K562 (cell line): ENCODE data around the gene CEP250. TPM values are rescaled to one million over a fixed set of nuclear protein-coding genes. Genes with fewer than 3 reads are reported as not detected.

Source experiments
- DLX4 ChIP-seq: fragments of 250-450 bp; sonication (Bioruptor Pico); IDR thresholded peaks from 2 replicates; pipeline ENCODE4 v1.6.1; 2021; ENCODE audit warnings: mild to moderate bottlenecking
- KLF6 ChIP-seq: fragments of 250-450 bp; sonication (Bioruptor Pico); IDR thresholded peaks from 2 replicates; pipeline ENCODE4 v1.4.0; 2020; ENCODE audit warnings: mild to moderate bottlenecking, moderate library complexity, borderline replicate concordance
- polyA plus RNA-seq, 8 experiments: library from polyadenylated mRNA; depleted of rRNA in 4 of 8; stranded (reverse) in 5 of 8; unstranded in 3 of 8; fragments of >200 nt; fragmentation: Nextera tagmentation in 2 of 8; fragmentation: Illumina TruSeq in 1 of 8; extraction: Ambion mirVana in 2 of 8; extraction: Trizol in 1 of 8; gene quantifications; 2 replicates each; pipeline versions ENCODE4 v1.2.1 to v1.2.3, GENCODE V29; 2011 to 2014; ENCODE audit warnings: inconsistent platforms in 1 of 8, missing spikeins in 1 of 8
- total RNA-seq, 7 experiments: library from RNA; depleted of rRNA in 6 of 7; stranded (reverse); fragments of >200 nt in 6 of 7; fragmentation: Illumina TruSeq in 2 of 7; extraction: Trizol in 2 of 7; gene quantifications; 2 replicates each; pipeline versions ENCODE4 v1.2.1 to v1.2.3, GENCODE V29; 2011 to 2021; ENCODE audit warnings: low replicate concordance in 1 of 7
- TF ChIP-seq, protein P1 (sequence below): fragments of 450-650 bp; IDR thresholded peaks from 2 replicates; pipeline ENCODE4 v1.6.1; 2018; ENCODE audit warnings: mild to moderate bottlenecking, low read depth; ENCODE audit not compliant: partially characterized antibody
- TF ChIP-seq, protein P2 (sequence below), 3 experiments: IDR thresholded peaks in 2 of 3; conservative IDR thresholded peaks in 1 of 3; 2 replicates each; pipeline ENCODE4 v1.5.1; 2011 to 2012; ENCODE audit warnings: low read length in 3 of 3, mild to moderate bottlenecking in 3 of 3, control low read depth in 2 of 3, improper control_type of control experiment in 1 of 3, inconsistent platforms in 1 of 3, low read depth in 1 of 3, mixed read lengths in 1 of 3, moderate library complexity in 1 of 3; ENCODE audit not compliant: insufficient read depth in 2 of 3
- TF ChIP-seq, protein P3 (sequence below), 2 experiments: fragments of 450-650 bp in 1 of 2; sonication (generic) in 1 of 2; formaldehyde crosslinking in 1 of 2; IDR thresholded peaks; 2 replicates each; pipeline versions ENCODE4 v1.7.1 to v1.9.0; 2016 to 2022; ENCODE audit warnings: inconsistent platforms in 1 of 2, mild to moderate bottlenecking in 1 of 2, missing genetic modification reagents in 1 of 2
- TF ChIP-seq, protein P4 (sequence below): fragments of 250-450 bp; sonication (Bioruptor Pico); IDR thresholded peaks from 2 replicates; pipeline ENCODE4 v1.5.0; 2020; ENCODE audit warnings: mild to moderate bottlenecking, borderline replicate concordance

The CEP250 gene
- total and polyA plus RNA-seq, 9 of the 15 experiments (the other 6 are each of a cell fraction or from before 2014, with no cell fraction given), result 2.5 to 41.9 (median 20.5) TPM

DNA sequence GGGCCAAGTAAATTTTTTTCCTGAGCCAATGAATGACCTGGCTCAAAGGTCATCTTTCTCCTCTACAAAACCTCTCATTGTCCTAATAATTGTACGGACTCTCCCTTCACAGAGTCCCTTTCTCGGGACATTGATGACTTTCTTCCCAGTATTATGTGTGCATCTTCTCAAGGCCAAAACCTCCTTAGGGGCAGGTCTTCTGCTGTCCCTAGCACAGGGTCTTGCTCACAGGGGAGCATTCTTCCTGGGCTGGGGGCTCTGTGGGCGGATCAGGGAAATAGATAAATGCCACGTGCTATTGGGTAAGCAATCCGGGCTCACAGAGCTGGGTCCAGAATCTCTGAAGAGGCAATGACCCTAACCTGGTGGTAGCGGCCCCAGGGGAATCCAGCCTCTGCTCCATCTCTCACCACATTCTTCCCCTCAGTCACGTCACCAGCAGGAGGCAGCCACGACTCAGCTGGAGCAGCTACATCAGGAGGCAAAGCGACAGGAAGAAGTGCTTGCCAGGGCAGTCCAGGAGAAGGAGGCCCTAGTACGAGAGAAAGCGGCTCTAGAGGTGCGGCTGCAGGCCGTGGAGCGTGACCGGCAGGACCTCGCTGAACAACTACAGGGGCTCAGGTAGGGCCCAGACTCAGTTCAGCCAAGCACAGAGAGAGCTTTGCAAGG is 23.5 kb downstream of the CEP250 start (continued):
- TF ChIP-seq, protein P1, sequence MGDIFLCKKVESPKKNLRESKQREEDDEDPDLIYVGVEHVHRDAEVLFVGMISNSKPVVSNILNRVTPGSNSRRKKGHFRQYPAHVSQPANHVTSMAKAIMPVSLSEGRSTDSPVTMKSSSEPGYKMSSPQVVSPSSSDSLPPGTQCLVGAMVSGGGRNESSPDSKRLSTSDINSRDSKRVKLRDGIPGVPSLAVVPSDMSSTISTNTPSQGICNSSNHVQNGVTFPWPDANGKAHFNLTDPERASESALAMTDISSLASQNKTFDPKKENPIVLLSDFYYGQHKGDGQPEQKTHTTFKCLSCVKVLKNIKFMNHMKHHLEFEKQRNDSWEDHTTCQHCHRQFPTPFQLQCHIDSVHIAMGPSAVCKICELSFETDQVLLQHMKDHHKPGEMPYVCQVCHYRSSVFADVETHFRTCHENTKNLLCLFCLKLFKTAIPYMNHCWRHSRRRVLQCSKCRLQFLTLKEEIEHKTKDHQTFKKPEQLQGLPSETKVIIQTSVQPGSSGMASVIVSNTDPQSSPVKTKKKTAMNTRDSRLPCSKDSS, result no peak
- TF ChIP-seq DLX4 (CRISPR knock-in tag) (no peak), KLF6 (CRISPR knock-in tag) (no peak)
- TF ChIP-seq, protein P2, sequence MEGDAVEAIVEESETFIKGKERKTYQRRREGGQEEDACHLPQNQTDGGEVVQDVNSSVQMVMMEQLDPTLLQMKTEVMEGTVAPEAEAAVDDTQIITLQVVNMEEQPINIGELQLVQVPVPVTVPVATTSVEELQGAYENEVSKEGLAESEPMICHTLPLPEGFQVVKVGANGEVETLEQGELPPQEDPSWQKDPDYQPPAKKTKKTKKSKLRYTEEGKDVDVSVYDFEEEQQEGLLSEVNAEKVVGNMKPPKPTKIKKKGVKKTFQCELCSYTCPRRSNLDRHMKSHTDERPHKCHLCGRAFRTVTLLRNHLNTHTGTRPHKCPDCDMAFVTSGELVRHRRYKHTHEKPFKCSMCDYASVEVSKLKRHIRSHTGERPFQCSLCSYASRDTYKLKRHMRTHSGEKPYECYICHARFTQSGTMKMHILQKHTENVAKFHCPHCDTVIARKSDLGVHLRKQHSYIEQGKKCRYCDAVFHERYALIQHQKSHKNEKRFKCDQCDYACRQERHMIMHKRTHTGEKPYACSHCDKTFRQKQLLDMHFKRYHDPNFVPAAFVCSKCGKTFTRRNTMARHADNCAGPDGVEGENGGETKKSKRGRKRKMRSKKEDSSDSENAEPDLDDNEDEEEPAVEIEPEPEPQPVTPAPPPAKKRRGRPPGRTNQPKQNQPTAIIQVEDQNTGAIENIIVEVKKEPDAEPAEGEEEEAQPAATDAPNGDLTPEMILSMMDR (IDR thresholded peaks at IDR 0.05 in 2 of 3, conservative IDR thresholded peaks at IDR 0.05 in 1 of 3; ENCODE audit: insufficient read depth in 2 of 3, low read depth in 1 of 3, low read length in 3 of 3), result peak; percentile 34 to 48 (median 38); a peak in 4 of 6 replicates
- TF ChIP-seq, protein P3, sequence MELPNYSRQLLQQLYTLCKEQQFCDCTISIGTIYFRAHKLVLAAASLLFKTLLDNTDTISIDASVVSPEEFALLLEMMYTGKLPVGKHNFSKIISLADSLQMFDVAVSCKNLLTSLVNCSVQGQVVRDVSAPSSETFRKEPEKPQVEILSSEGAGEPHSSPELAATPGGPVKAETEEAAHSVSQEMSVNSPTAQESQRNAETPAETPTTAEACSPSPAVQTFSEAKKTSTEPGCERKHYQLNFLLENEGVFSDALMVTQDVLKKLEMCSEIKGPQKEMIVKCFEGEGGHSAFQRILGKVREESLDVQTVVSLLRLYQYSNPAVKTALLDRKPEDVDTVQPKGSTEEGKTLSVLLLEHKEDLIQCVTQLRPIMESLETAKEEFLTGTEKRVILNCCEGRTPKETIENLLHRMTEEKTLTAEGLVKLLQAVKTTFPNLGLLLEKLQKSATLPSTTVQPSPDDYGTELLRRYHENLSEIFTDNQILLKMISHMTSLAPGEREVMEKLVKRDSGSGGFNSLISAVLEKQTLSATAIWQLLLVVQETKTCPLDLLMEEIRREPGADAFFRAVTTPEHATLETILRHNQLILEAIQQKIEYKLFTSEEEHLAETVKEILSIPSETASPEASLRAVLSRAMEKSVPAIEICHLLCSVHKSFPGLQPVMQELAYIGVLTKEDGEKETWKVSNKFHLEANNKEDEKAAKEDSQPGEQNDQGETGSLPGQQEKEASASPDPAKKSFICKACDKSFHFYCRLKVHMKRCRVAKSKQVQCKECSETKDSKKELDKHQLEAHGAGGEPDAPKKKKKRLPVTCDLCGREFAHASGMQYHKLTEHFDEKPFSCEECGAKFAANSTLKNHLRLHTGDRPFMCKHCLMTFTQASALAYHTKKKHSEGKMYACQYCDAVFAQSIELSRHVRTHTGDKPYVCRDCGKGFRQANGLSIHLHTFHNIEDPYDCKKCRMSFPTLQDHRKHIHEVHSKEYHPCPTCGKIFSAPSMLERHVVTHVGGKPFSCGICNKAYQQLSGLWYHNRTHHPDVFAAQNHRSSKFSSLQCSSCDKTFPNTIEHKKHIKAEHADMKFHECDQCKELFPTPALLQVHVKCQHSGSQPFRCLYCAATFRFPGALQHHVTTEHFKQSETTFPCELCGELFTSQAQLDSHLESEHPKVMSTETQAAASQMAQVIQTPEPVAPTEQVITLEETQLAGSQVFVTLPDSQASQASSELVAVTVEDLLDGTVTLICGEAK (IDR thresholded peaks at IDR 0.05), result no peak
- TF ChIP-seq, protein P3 (CRISPR knock-in tag; IDR thresholded peaks at IDR 0.05), result no peak
- TF ChIP-seq, protein P4, sequence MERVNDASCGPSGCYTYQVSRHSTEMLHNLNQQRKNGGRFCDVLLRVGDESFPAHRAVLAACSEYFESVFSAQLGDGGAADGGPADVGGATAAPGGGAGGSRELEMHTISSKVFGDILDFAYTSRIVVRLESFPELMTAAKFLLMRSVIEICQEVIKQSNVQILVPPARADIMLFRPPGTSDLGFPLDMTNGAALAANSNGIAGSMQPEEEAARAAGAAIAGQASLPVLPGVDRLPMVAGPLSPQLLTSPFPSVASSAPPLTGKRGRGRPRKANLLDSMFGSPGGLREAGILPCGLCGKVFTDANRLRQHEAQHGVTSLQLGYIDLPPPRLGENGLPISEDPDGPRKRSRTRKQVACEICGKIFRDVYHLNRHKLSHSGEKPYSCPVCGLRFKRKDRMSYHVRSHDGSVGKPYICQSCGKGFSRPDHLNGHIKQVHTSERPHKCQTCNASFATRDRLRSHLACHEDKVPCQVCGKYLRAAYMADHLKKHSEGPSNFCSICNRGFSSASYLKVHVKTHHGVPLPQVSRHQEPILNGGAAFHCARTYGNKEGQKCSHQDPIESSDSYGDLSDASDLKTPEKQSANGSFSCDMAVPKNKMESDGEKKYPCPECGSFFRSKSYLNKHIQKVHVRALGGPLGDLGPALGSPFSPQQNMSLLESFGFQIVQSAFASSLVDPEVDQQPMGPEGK, result no peak
- TF ChIP-seq, all 486 proteins: peak for 2
